Measurements from ENCODE around the gene AASDH.

AASDH gene

GRCh38 chr4:56296526-56296925 is 90.8 kb downstream of the AASDH start:
- no peaks in the 10 kb centered on the region for H3K9me3 Mint-ChIP-seq
- peaks cover 4% of the 10 kb centered on the region for H3K4me1 Mint-ChIP-seq (ENCODE audit: low read depth)
- H3K36me3 Mint-ChIP-seq (ENCODE audit: low read depth): no peaks in the 10 kb centered on the region
- no peak overlapping the region for H3K27ac Mint-ChIP-seq
- H3K4me3 Mint-ChIP-seq: no peak overlapping the region
- peaks cover 4% of the 10 kb centered on the region for H3K27me3 Mint-ChIP-seq

DNA sequence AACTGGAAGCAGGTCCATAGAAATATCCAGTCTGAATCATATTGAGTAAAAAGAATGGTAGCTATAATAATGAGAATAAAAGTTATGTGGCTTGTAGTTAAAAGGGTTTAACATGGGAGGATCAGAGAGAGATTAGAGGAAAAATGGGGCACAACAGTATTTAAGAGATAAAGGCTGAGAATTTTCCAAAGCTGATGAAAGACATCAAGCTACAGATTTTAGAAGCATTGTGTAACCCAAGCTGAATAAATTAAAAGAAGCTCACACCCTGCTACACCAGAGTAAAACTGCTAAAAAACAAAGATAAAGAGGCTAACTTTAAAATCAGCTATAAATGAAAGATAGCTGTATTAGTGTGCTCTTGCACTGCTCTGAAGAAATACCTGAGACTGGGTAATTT is 94.2 kb downstream of the AASDH start:
- Mint-ChIP-seq H3K36me3 (ENCODE audit: low read depth) (no peaks in the 10 kb centered on the region), H3K4me1 (ENCODE audit: low read depth) (peaks cover 10% of the 10 kb centered on the region), H3K4me3 (no peak overlapping the region), H3K9me3 (no peaks in the 10 kb centered on the region), H3K27me3 (no peaks in the 10 kb centered on the region), H3K27ac (no peak overlapping the region)

DNA sequence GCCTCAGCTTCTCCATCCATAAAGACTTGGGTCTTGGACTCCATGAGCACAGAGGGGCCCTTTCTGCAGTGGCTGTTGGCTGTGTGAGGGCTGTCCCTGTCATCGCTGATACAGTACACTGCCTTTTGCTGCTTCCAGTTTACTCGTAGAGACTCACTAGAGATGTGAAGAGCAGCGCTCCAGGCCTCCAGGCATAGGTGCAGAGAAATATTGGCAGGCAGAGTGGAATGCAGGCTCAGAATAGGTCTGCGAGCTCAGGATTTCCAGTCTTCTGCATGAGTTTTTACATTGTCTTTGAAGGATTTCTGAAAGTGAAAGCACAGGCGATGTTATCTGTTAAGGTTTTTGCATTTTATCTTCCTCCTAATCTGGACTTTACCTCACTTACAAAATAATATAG is 97.4 kb downstream of the AASDH start:
- Mint-ChIP-seq H3K27me3 (no peaks in the 10 kb centered on the region), H3K4me3 (no peak overlapping the region), H3K27ac (no peak overlapping the region), H3K4me1 (ENCODE audit: low read depth) (peaks cover 10% of the 10 kb centered on the region), H3K36me3 (ENCODE audit: low read depth) (no peaks in the 10 kb centered on the region), H3K9me3 (peaks cover under 1% of the 10 kb centered on the region)

GRCh38 chr4:56288663-56289062 is 98.6 kb downstream of the AASDH start:
- peaks cover 6% of the 10 kb centered on the region for H3K9me3 Mint-ChIP-seq
- H3K27me3 Mint-ChIP-seq: no peaks in the 10 kb centered on the region
- peaks cover 10% of the 10 kb centered on the region for H3K4me1 Mint-ChIP-seq (ENCODE audit: low read depth)
- H3K4me3 Mint-ChIP-seq: no peak overlapping the region
- H3K36me3 Mint-ChIP-seq (ENCODE audit: low read depth): no peaks in the 10 kb centered on the region
- H3K27ac Mint-ChIP-seq: no peak overlapping the region

Measured in stimulated activated naive CD8-positive, alpha-beta T cell treated with anti-CD3 and anti-CD28 coated beads, Interleukin-15, Interleukin-2, amounts not matched to agents 100 ng/mL and 50 ng/mL, for 24 hours (primary cell).